HG03060 (cell line): ENCODE measurements around the gene GAL3ST3.
"Not testable (repeated sequence)": the region's sequence is repeated elsewhere in the genome, so short reads cannot be mapped to it uniquely, and the experiment has no call there.

Experiments
- ATAC-seq: cut with Tn5 transposase; IDR thresholded peaks from one replicate; pipeline ENCODE4 v1.9.1; 2021; ENCODE audit warnings: low read depth, moderate number of reproducible peaks; ENCODE audit not compliant: unreplicated experiment

Gene GAL3ST3

GRCh38 chr11:66014804-66015453 lies 34.0 kb downstream of the GAL3ST3 start:
- ATAC-seq: no peak

- ATAC-seq: no peak
Measured at GRCh38 chr11:66013762-66014100, 35.2 kb downstream of the GAL3ST3 start.

DNA sequence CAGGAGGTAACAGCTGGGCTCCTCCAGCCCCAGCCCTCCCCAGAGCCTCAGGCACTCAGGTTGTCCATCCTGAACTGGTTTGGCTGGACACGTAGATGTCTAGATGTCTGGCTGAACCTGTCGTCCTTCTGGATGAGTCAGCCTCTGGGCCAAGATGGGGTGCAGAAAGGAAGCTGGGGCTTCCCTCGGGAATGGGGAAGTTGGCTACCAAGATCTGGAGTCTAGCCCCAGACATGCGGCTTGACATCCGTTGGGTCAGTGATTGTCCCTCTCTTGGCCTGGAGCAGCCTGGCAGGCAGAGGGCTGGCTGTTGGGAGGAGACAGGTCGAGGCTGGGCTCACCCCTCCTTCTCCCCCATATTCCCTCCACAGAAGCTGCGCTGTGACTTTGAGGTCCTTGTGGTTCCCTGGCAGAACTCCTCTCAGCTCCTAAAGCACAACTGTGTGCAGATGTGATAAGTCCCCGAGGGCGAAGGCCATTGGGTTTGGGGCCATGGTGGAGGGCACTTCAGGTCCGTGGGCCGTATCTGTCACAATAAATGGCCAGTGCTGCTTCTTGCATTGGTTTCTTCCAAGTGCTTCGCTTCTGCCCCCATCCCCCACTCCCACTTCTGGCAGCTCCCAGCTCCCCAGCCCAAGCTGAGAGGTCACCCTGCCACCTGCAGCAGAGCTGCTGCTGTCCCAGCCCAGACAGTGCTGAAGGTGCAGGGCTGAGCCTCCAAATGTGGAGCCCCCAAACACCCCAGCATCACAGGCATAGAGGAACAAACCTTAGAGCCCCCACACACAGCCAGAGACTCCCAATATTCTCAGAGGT lies 35.8 kb downstream of the GAL3ST3 start:
- no peak for ATAC-seq

DNA sequence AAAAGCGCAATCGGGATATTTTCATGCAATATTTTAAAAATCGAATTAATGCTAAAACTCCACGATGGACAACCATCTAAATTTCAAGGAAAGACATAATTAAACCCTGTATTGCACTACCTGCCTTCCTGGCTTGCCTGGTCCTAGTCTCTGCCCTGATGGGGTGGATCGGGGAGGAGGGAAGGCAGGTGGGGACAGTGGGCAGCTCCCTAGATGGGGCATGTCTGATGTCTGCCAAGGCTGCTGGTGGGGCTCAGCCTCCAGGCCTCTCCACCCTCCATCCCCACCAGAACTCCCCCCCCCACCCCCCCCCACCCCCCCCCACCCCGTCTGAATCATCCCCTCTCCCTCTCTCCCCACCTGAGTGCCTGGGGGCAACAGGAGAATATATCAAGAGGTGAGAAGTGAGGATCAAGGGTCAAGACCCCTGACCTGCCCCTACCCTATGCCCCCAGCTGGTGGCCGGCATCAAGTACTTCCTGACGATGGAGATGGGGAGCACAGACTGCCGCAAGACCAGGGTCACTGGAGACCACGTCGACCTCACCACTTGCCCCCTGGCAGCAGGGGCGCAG lies 36.5 kb downstream of the GAL3ST3 start:
- ATAC-seq: no peak

- ATAC-seq: no peak
Measured at GRCh38 chr11:66011785-66012303, 37.1 kb downstream of the GAL3ST3 start, which contains the start of gene CST6. CST6 (plus strand) TSS chr11:66012008; CDS start chr11:66012045, 37 bp downstream.

- ATAC-seq: no peak
Measured at GRCh38 chr11:66011239-66011784, 37.6 kb downstream of the GAL3ST3 start.

GRCh38 chr11:66010036-66010435 lies 38.9 kb downstream of the GAL3ST3 start:
- ATAC-seq: not testable (repeated sequence)

DNA sequence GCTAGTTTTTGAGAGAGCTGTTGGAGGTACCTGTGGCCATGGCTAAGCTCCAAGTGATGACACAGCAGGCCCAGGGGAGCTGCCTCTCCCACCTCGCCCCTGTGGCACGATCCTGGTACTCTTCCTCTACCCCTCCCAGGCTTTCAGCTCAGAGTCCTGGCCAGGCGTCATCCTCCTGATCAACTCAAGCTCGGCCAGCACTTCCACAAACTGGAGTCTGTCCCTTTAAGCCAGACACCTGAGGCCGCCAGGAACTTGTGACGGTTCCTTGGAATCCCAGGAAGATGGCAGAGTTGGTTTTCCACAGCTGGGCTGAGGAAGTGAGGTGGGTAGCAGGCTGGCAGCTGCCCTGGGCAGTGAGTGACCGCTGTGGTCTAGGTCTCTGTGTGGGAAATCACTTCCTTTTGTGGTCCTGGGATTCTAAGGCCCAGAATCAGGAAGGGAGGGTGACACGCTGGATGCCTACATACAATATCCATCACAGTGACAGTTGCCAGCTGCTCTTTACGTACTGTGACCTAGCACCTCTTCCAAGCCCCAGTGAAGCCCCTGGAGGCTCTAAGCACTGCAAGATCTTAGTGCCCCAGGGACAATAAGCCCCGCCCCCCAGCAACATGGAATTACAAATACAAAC lies 40.4 kb downstream of the GAL3ST3 start:
- no peak for ATAC-seq

GRCh38 chr11:66008095-66008467 lies 40.9 kb downstream of the GAL3ST3 start:
- ATAC-seq: no peak

- ATAC-seq: no peak
Measured at GRCh38 chr11:66007201-66007634, 41.7 kb downstream of the GAL3ST3 start.

DNA sequence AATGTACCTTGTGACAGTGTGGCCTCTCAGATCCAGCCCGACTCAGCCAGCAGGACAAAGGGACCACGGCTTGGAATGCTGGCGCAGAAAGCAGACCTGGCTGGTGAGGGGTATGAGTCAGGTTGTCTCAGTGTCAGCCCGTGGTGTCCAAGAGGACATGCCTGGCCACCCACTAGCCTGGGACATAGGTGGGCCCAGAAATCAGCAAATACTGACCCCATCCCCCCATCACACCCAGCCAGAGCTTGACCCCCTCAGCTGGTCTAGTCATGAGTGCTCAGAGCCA lies 42.1 kb downstream of the GAL3ST3 start:
- no peak for ATAC-seq

- ATAC-seq: no peak
Measured at GRCh38 chr11:66006134-66006890, 42.6 kb downstream of the GAL3ST3 start.

GRCh38 chr11:66004186-66004585 lies 44.8 kb downstream of the GAL3ST3 start:
- no peak for ATAC-seq

- no peak for ATAC-seq
Measured at GRCh38 chr11:66003291-66003690, 45.7 kb downstream of the GAL3ST3 start.

- peak; percentile 25 for ATAC-seq
Measured at GRCh38 chr11:66002648-66003225, 46.2 kb downstream of the GAL3ST3 start.

DNA sequence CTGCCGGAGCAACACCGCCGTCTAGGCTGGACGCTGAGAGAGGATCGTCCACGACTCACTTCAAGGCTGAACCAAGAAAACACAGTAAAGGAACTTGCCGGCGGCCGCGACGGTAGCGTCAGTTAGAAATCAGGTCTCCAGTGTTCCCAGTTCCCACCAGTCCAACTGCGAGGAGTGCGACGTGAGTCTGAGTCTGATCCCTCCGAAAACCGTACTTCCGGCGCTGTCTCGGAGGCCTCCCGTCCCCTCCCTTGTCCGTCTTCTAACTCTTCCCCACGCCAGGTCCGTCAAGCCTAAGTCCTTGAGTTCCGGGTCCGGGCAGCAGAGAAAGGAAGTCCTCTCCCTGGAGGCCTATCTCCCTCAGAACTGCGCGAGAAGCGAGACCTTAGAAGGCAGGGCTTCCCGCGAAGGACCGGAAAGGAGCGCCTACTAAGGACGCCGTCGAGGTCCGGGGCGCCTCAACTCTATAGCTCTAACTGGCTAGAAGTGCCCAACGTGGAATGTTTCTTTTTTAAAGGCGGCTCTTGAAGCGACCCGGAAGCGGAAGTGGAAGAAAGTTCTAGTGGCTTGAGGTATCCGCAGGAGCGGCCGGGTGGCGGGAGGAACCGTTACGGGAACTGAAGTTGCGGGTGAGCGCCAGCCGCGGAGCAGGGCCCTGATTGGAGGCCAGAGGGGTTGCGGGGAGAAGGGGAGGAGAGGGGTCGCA lies 46.9 kb downstream of the GAL3ST3 start, which contains the start of the genes BANF1 and EIF1AD:
Gene BANF1, plus strand, starts transcription at position 562 of the 706 bp plus-strand sequence. CDS start 748 bp downstream, outside the sequence.
Gene EIF1AD, minus strand, starts transcription at position 216 of the 706 bp plus-strand sequence. CDS start 1,768 bp downstream, outside the sequence.
- ATAC-seq: peak; percentile 63

- ATAC-seq: no peak
Measured at GRCh38 chr11:65997286-65997685, 51.7 kb downstream of the GAL3ST3 start.

DNA sequence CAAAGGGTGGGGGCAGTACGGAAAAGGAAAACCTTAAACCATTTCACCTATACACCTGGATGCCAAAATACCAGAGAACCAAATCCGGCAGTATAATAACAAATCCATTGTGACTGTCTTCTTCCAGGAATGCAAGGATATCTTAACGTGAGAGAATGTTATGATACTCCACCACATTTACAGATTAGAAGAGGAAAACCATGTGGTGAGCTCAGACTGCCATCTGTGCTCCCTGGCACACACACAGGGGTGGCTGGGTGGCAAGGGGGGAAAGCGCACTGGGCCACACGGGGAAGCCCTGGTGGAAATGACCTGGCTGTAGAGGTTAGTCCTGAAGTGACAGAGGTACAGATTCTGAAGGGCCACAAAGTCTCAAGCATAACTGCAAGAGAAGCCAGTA lies 56.9 kb downstream of the GAL3ST3 start:
- no peak for ATAC-seq
